T-helper 17 cell (primary cell): ENCODE results near the gene FES. TPM values are rescaled to one million over a fixed set of nuclear protein-coding genes. Genes with fewer than 3 reads are reported as not detected.
"Not testable (repeated sequence)": the region's sequence is repeated elsewhere in the genome, so short reads cannot be mapped to it uniquely, and the experiment has no call there.

Experiments
- ATAC-seq: fragments of 150-1000 bp; cut with Tn5 transposase; 2 replicates; pipeline ENCODE4 v1.10.0; 2021; ENCODE audit warnings: mild to moderate bottlenecking, moderate library complexity
- DNase-seq, 3 donors: peaks; one replicate each; pipeline versions ENCODE4 v3.0.0 to v3.0.0-alpha.2; 2020 to 2021
- H3K9me3 ChIP-seq: one replicate; pipeline ENCODE4 v1.7.0; 2013; ENCODE audit warnings: low read length, mild to moderate bottlenecking; ENCODE audit not compliant: control insufficient read depth, poor library complexity, severe bottlenecking
- H3K27ac Mint-ChIP-seq: one replicate; pipeline ENCODE4 v1.8.0; 2022; ENCODE audit warnings: mild to moderate bottlenecking, moderate library complexity, mixed read lengths
- H3K27me3 Mint-ChIP-seq: one replicate; pipeline ENCODE4 v1.8.0; 2022; ENCODE audit warnings: mixed read lengths
- H3K36me3 Mint-ChIP-seq: one replicate; pipeline ENCODE4 v1.8.0; 2022; ENCODE audit warnings: low read depth, mixed read lengths
- H3K4me1 Mint-ChIP-seq: one replicate; pipeline ENCODE4 v1.8.0; 2022; ENCODE audit warnings: mild to moderate bottlenecking, mixed read lengths
- H3K4me3 Mint-ChIP-seq: one replicate; pipeline ENCODE4 v1.8.0; 2022; ENCODE audit warnings: mild to moderate bottlenecking, moderate library complexity, mixed read lengths
- total RNA-seq, 4 donors: library from RNA in 2 of 4; stranded (reverse) in 2 of 4; gene quantifications; one replicate each; pipeline ENCODE4 v1.2.3 and lab custom pipeline; 2022 to 2026

FES gene
- total RNA-seq, 2 donors from 2014 or later, result 6.0 to 12.7 TPM

- peaks cover 16% of the 10 kb centered on the region for H3K4me1 Mint-ChIP-seq
- H3K36me3 Mint-ChIP-seq, result peaks cover 6% of the 10 kb centered on the region
- no peak overlapping the region for H3K4me3 Mint-ChIP-seq
- H3K9me3 ChIP-seq, result no peaks in the 10 kb centered on the region
- no peak for DNase-seq
- no peak overlapping the region for H3K27ac Mint-ChIP-seq
- no peaks in the 10 kb centered on the region for H3K27me3 Mint-ChIP-seq
- no peak for ATAC-seq
These were observed 22.9 kb downstream of the FES start for GRCh38 chr15:90907051-90907660.

GRCh38 chr15:90907838-90908507, 23.7 kb downstream of the FES start:
- Mint-ChIP-seq H3K36me3 (peaks cover 6% of the 10 kb centered on the region), H3K27ac (no peak overlapping the region), H3K27me3 (no peaks in the 10 kb centered on the region), H3K4me1 (peaks cover 16% of the 10 kb centered on the region), H3K4me3 (no peak overlapping the region)
- no peak for ATAC-seq
- DNase-seq, result no peak
- H3K9me3 ChIP-seq, result no peaks in the 10 kb centered on the region

- not testable (repeated sequence) for DNase-seq, ATAC-seq, H3K4me3 Mint-ChIP-seq, H3K36me3 Mint-ChIP-seq, H3K27me3 Mint-ChIP-seq, H3K9me3 ChIP-seq
- H3K27ac Mint-ChIP-seq, result peak overlapping the region; percentile 60
- peaks cover 11% of the 10 kb centered on the region for H3K4me1 Mint-ChIP-seq
These were observed 25.1 kb downstream of the FES start for GRCh38 chr15:90909449-90909848.

- peak overlapping the region; percentile 60 for H3K27ac Mint-ChIP-seq
- peaks cover 7% of the 10 kb centered on the region for H3K36me3 Mint-ChIP-seq
- no peaks in the 10 kb centered on the region for H3K9me3 ChIP-seq
- ATAC-seq (no peak), DNase-seq (no peak)
- H3K4me1 Mint-ChIP-seq, result peaks cover 11% of the 10 kb centered on the region
- no peak overlapping the region for H3K4me3 Mint-ChIP-seq
- H3K27me3 Mint-ChIP-seq, result no peaks in the 10 kb centered on the region
These were observed 25.7 kb downstream of the FES start for GRCh38 chr15:90909976-90910375.

- Mint-ChIP-seq H3K36me3 (peaks cover 3% of the 10 kb centered on the region), H3K4me1 (peaks cover 7% of the 10 kb centered on the region), H3K27me3 (no peaks in the 10 kb centered on the region), H3K27ac (peak overlapping the region; percentile 32), H3K4me3 (no peak overlapping the region)
- ATAC-seq, result no peak
- DNase-seq, result no peak
- H3K9me3 ChIP-seq, result no peaks in the 10 kb centered on the region
These were observed 26.4 kb downstream of the FES start for GRCh38 chr15:90910441-90911301.

- ATAC-seq (no peak), DNase-seq (no peak)
- H3K9me3 ChIP-seq, result no peaks in the 10 kb centered on the region
- Mint-ChIP-seq H3K36me3 (peaks cover 2% of the 10 kb centered on the region), H3K27me3 (no peaks in the 10 kb centered on the region), H3K4me1 (peaks cover 2% of the 10 kb centered on the region), H3K27ac (peak overlapping the region; percentile 32), H3K4me3 (no peak overlapping the region)
These were observed 27.0 kb downstream of the FES start for GRCh38 chr15:90911302-90911623.

GRCh38 chr15:90911906-90912769, 27.8 kb downstream of the FES start:
- H3K4me1 Mint-ChIP-seq, result peaks cover 5% of the 10 kb centered on the region

GRCh38 chr15:90912770-90913075, 28.4 kb downstream of the FES start:
- ATAC-seq (no peak), DNase-seq (no peak)
- Mint-ChIP-seq H3K4me1 (peaks cover 8% of the 10 kb centered on the region), H3K27me3 (no peaks in the 10 kb centered on the region), H3K4me3 (no peak overlapping the region), H3K36me3 (peaks cover 9% of the 10 kb centered on the region), H3K27ac (no peak overlapping the region)
- H3K9me3 ChIP-seq, result no peaks in the 10 kb centered on the region

More at GRCh38 chr15:90911906-90912769, 27.8 kb downstream of the FES start:
- peaks cover 6% of the 10 kb centered on the region for H3K36me3 Mint-ChIP-seq
- no peak overlapping the region for H3K27ac Mint-ChIP-seq
- H3K4me3 Mint-ChIP-seq, result no peak overlapping the region
- H3K9me3 ChIP-seq, result no peaks in the 10 kb centered on the region
- no peaks in the 10 kb centered on the region for H3K27me3 Mint-ChIP-seq
- no peak for ATAC-seq
- no peak for DNase-seq

GRCh38 chr15:90913398-90913944, 29.2 kb downstream of the FES start:
- no peaks in the 10 kb centered on the region for H3K9me3 ChIP-seq
- Mint-ChIP-seq H3K4me1 (peaks cover 8% of the 10 kb centered on the region), H3K27ac (no peak overlapping the region), H3K27me3 (no peaks in the 10 kb centered on the region), H3K4me3 (no peak overlapping the region), H3K36me3 (peaks cover 9% of the 10 kb centered on the region)
- ATAC-seq (no peak), DNase-seq (no peak)

GRCh38 chr15:90914305-90915080, 30.2 kb downstream of the FES start:
- H3K27me3 Mint-ChIP-seq, result no peaks in the 10 kb centered on the region

GRCh38 chr15:90915216-90915807, 31.0 kb downstream of the FES start:
- Mint-ChIP-seq H3K27me3 (no peaks in the 10 kb centered on the region), H3K36me3 (peaks cover 9% of the 10 kb centered on the region), H3K27ac (no peak overlapping the region), H3K4me1 (peaks cover 8% of the 10 kb centered on the region), H3K4me3 (no peak overlapping the region)
- H3K9me3 ChIP-seq, result no peaks in the 10 kb centered on the region
- no peak for ATAC-seq
- no peak for DNase-seq

More at GRCh38 chr15:90914305-90915080, 30.2 kb downstream of the FES start:
- DNase-seq, result no peak
- H3K9me3 ChIP-seq, result no peaks in the 10 kb centered on the region
- ATAC-seq, result no peak
- H3K36me3 Mint-ChIP-seq, result peaks cover 9% of the 10 kb centered on the region
- H3K4me1 Mint-ChIP-seq, result peaks cover 8% of the 10 kb centered on the region
- no peak overlapping the region for H3K27ac Mint-ChIP-seq
- H3K4me3 Mint-ChIP-seq, result no peak overlapping the region
